Coronary artery (tissue), 2 donors: Measurements from ENCODE around the gene JAM3.
"Not testable (repeated sequence)": the region's sequence is repeated elsewhere in the genome, so short reads cannot be mapped to it uniquely, and the experiment has no call there.

ENCODE experiments used
- DNase-seq: peaks from one replicate; pipeline ENCODE4 v3.0.0-alpha.2; 2017; ENCODE audit warnings: low spot score
- H3K27ac ChIP-seq, 2 donors: fragments of 200-600 bp; sonication (generic); one replicate each; pipeline ENCODE4 v1.5.1; 2016 to 2019
- H3K4me3 ChIP-seq: fragments of 200-600 bp; sonication (generic); 2 replicates; pipeline ENCODE4 v1.5.1; 2016; ENCODE audit warnings: mild to moderate bottlenecking, moderate library complexity
- TF ChIP-seq, protein P1 (sequence below): fragments of 200-600 bp; sonication (generic); IDR thresholded peaks from one replicate; pipeline ENCODE4 v1.5.1; 2019; ENCODE audit warnings: antibody characterized with exemption

Gene JAM3

DNA sequence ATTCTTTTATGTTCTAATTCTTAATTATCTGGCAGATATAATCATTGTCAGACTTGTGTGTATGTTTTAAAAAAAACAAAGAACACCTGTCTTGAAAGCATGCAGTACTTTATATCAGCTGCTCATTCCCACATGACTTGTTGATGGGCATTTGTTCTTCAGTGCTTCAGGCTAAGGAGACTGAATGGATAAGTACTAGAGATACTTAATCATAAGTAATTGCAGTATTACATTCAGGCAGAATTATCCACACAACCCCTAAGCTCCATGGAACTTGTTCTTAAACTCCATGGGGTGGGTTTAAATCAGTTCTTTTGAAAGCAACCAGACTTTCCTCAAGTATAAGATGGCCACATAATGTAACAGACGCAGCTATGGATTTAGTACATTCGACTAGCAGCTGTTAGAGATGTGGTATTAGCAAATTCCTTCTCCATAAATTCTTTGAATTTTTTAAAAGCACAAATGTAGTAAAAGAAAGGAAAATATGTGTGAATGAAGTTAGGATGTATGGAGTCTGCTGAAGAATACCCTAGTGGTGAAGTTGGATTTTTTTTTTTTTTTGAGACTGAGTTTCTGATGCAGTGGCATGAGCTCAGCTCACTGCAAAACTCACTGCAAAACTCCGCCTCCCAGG lies 3.0 kb downstream of the JAM3 start:
- Histone ChIP-seq H3K4me3 (no peak overlapping the region), H3K27ac (no peak overlapping the region)
- TF ChIP-seq, protein P1, sequence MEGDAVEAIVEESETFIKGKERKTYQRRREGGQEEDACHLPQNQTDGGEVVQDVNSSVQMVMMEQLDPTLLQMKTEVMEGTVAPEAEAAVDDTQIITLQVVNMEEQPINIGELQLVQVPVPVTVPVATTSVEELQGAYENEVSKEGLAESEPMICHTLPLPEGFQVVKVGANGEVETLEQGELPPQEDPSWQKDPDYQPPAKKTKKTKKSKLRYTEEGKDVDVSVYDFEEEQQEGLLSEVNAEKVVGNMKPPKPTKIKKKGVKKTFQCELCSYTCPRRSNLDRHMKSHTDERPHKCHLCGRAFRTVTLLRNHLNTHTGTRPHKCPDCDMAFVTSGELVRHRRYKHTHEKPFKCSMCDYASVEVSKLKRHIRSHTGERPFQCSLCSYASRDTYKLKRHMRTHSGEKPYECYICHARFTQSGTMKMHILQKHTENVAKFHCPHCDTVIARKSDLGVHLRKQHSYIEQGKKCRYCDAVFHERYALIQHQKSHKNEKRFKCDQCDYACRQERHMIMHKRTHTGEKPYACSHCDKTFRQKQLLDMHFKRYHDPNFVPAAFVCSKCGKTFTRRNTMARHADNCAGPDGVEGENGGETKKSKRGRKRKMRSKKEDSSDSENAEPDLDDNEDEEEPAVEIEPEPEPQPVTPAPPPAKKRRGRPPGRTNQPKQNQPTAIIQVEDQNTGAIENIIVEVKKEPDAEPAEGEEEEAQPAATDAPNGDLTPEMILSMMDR, result no peak
- no peak for DNase-seq

DNA sequence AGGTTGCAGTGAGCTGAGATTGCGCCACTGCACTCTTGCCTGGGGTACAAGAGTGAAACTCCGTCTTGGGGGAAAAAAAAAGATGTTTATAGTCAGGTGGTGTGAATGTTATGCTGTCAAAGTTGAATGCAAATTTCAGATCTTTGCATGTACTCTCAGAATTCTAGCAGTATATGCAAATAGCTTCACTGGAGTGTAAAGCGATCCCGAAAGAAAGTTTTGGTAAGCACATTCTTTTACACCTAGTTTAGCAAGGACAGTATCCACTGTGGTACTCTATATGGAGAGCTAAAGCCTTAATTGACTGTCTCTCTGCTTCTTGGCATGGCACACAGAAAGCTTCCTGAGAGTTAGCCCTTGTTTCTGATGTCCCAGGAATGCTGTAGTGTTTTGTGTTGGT lies 4.0 kb downstream of the JAM3 start:
- no peak overlapping the region for H3K4me3 ChIP-seq
- TF ChIP-seq, protein P1, result no peak
- peak overlapping the region in 1 of 2 donors; percentile 23 for H3K27ac ChIP-seq
- DNase-seq, result no peak

DNA sequence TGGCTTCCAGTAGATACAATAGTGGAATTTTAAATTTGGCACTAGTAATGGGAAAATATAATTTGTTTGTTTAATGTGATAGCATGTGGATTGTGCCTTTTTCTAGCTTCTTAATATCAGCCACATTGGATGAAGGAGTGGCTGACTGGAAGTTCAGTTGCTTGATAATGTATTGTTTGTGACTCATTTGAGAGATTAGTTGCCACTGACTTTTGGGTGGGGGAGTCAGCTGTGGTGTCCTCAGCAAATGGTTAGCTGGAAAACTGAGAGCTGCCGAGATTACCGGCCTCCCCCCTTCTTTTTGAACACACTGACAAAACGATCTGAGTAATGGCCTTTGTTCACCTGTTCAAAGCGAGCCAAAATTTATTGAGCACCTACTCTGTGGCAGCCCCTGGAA lies 5.5 kb downstream of the JAM3 start:
- no peak for DNase-seq
- no peak overlapping the region for H3K4me3 ChIP-seq
- TF ChIP-seq, protein P1, result no peak
- peak overlapping the region in 1 of 2 donors; percentile 38 for H3K27ac ChIP-seq

DNA sequence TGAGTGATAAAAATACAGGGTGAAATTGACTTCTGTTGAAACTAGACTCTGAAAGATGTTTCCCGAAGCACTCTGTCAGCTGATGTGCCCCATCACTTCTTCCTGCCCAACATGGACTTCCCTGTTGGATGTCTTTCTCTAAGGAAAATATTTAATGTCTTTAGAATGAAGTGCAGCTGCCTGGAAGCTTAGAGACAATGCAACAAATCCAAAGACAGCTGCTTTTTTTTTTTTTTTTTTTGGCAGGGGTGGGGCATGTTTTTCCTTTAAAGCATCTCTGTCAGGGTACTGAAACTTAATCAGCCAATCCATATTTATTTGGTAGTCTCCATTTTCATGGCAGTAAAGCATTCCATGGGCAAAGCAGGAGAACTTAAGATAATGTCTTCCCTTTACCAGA lies 5.9 kb downstream of the JAM3 start:
- H3K4me3 ChIP-seq, result no peak overlapping the region
- TF ChIP-seq, protein P1, result no peak
- H3K27ac ChIP-seq, result peak overlapping the region in 1 of 2 donors; percentile 38
- no peak for DNase-seq

DNA sequence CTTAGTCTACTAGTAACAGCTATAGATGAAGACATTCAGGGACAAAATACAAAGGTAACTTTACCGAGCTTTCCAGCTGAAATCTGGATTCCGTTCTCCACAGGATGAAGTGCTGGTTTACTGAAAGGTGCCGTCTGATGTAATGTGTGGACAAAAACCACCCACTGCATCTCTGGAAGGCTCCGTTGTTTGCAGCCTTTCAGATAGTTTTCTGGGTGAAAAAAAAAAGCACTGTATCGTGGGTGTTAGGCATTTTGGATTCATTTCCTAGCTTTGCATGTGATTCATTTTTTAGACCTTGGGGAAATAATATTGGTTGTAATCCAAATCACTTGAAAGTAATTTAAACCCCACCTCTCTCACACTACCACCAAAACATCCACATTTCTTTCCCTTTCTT lies 10.4 kb downstream of the JAM3 start:
- TF ChIP-seq, protein P1, result no peak
- DNase-seq, result no peak
- Histone ChIP-seq H3K27ac (no peak overlapping the region), H3K4me3 (no peak overlapping the region)

DNA sequence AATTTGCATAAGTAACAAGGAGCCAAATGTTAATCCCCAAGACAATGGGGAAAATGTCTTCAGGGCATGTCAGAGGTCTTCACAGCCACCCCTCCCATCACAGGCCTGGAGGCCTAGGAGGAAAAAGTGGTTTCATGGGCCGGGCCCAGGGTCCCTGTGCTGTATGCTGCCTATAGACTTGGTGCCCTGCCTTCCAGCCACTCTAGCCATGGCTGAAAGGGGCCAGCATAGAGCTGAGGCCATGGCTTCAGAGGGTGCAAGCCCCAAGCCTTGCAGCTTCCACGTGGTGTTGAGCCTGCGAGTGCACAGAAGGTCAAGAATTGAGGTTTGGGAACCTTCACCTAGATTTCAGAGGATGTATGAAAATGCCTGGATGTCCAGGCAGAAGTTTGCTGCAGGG lies 12.4 kb downstream of the JAM3 start:
- not testable (repeated sequence) for H3K27ac ChIP-seq, DNase-seq, H3K4me3 ChIP-seq

DNA sequence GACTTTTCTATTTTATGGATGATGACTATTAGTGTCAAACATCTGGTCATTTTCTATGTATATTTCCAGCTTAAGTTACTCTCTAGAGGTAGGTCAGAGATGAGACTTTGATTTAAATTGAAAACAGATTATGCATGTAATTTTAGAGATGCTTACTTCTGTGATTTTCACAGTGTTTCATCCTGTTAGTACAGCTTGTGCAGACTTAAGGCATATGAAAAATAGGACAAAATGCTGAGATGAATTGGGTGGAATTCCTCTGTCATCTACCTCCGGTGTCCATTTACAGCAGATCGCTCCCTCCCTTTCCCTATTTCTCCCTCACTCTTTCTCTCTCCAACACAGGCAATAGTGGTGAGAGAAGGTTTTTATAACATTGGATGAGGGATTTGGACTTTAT lies 14.1 kb downstream of the JAM3 start:
- TF ChIP-seq, protein P1, result no peak
- no peak for DNase-seq
- Histone ChIP-seq H3K27ac (no peak overlapping the region), H3K4me3 (no peak overlapping the region)
